Motor neuron (in vitro differentiated cells): ENCODE data around the gene PITX1. TPM values are rescaled to one million over a fixed set of nuclear protein-coding genes. Genes with fewer than 3 reads are reported as not detected.

Experiments
- ATAC-seq, 8 experiments: fragments of 200-7000 bp; cut with Tn5 transposase; replicated peaks in 6 of 8; 2 replicates each; pipeline ENCODE4 v1.8.0; 2021; ENCODE audit warnings: mild to moderate bottlenecking in 8 of 8, moderate library complexity in 8 of 8
- H3K27ac ChIP-seq, 2 donors: fragments of 250-450 bp; sonication (Bioruptor Pico); 2 replicates each; pipeline ENCODE4 v1.9.0; 2021; ENCODE audit warnings: antibody characterized with exemption in 2 of 2, mild to moderate bottlenecking in 2 of 2, moderate library complexity in 1 of 2
- H3K4me1 ChIP-seq, 2 donors: fragments of 250-450 bp; sonication (Bioruptor Pico); replicated peaks in 1 of 2; 2 replicates each; pipeline ENCODE4 v1.6.1; 2021; ENCODE audit warnings: antibody characterized with exemption in 2 of 2, mild to moderate bottlenecking in 2 of 2, moderate library complexity in 1 of 2
- H3K4me3 ChIP-seq, 5 donors: fragments of 250-450 bp; sonication (Bioruptor Pico); 2 replicates each; pipeline ENCODE4 v1.9.0; 2021; ENCODE audit warnings: antibody characterized with exemption in 5 of 5, mild to moderate bottlenecking in 5 of 5, moderate library complexity in 4 of 5
- WGBS, 10 experiments: fragments of 450-650 bp; shearing (Covaris generic); methylation state at CpG; one replicate each; pipeline ENCODE4 v1.0.0; 2022; 5-methylcytosine and 5-hydroxymethylcytosine counted together
- in situ Hi-C, 9 experiments: fragments of 400-800 bp; cut with MboI; loops; one replicate each; pipeline ENCODE4 v1.15.0; 2021; ENCODE audit warnings: low sequenced_read_pairs in 9 of 9, low pct_unique_long_range_greater_than_20kb in 2 of 9; ENCODE audit not compliant: unreplicated experiment in 9 of 9
- total RNA-seq, 8 experiments: library from RNA; unstranded; fragments of 300-600 nt; gene quantifications; 2 replicates each; pipeline versions ENCODE4 v1.2.3 to v1.2.4, GENCODE V29; 2022

The PITX1 gene
- total RNA-seq, 8 experiments from 2014 or later = 0.16 to 8.6 (median 0.71) TPM; not detected in 1

- Histone ChIP-seq H3K4me3 (no peak overlapping the region), H3K4me1 (no peaks in the 10 kb centered on the region), H3K27ac (no peak overlapping the region)
- 71 to 100% (median 82%) methylated on average over 2 to 3 of the region's 3 CpGs; no CpG with 5 or more reads in 2 of the 10 experiments for WGBS, 10 experiments
- in situ Hi-C loops = no loop called here
- no peak for ATAC-seq
Measured at GRCh38 chr5:134979416-134979815, 54.6 kb downstream of the PITX1 start.

Other genes starting within 250 kb of the PITX1 start
- gene C5orf24, start 188.3 kb downstream of the PITX1 start, total RNA-seq = 100 to 1,000 TPM in 2 of 8 experiments, 10 to 100 TPM in 6; 37.4 to 166 (median 47.4) TPM
- 10 to 100 TPM; 31.3 to 89.6 (median 35.3) TPM for gene TXNDC15, start 159.9 kb downstream of the PITX1 start, total RNA-seq
- 10 to 100 TPM in 3 of 8 experiments, 1 to 10 TPM in 5; 5.4 to 13.0 (median 7.8) TPM for gene PCBD2, start 129.1 kb downstream of the PITX1 start, total RNA-seq
- gene CATSPER3, start 66.3 kb downstream of the PITX1 start, total RNA-seq = under 1 TPM in 7 of 8 experiments, not detected in 1; 0.21 to 0.67 (median 0.32) TPM